A549 (cell line): Measurements from ENCODE around the gene SLC1A4. TPM values are rescaled to one million over a fixed set of nuclear protein-coding genes. Genes with fewer than 3 reads are reported as not detected.
A peak's percentile ranks its signal among the peaks of the same experiment; 100 is the strongest.

Experiments
- ATAC-seq, 2 experiments: fragments of 200-7000 bp in 1 of 2; fragments of >200 bp in 1 of 2; cut with Nextera tagmentation in 1 of 2; cut with Tn5 transposase in 1 of 2; 3 replicates each; pipeline versions ENCODE4 v1.8.0 to v1.9.1; 2018 to 2020; ENCODE audit warnings: mild to moderate bottlenecking in 1 of 2, moderate library complexity in 1 of 2
- CTCF ChIA-PET: fragments of 300-600 bp; sonication (Branson Sonifier 250); formaldehyde crosslinking; extraction: SDS; loops from one replicate; lab custom pipeline; 2021; ENCODE audit warnings: antibody characterized with exemption, inconsistent platforms; lab: Yijun Ruan, JAX
- POLR2A ChIA-PET: fragments of 350-600 bp; formaldehyde crosslinking; extraction: SDS; loops from one replicate; lab custom pipeline; 2021; ENCODE audit warnings: antibody characterized with exemption, inconsistent platforms; lab: Yijun Ruan, JAX
- DNase-seq, 2 experiments: peaks; one replicate each; pipeline versions ENCODE4 v3.0.0 to v3.0.0-alpha.2; 2011 to 2016; ENCODE audit warnings: low read depth in 1 of 2, low spot score in 1 of 2
- FAIRE-seq: peaks from 2 replicates; lab custom pipeline; 2011; peaks lifted over from hg19 to GRCh38; lab: Jason Lieb, UNC
- H3K27ac ChIP-seq, 2 experiments: fragments of >200 bp; sonication (Bioruptor Twin); formaldehyde crosslinking; 3 replicates each; pipeline ENCODE4 v1.5.1; 2016 to 2017
- H3K4me1 ChIP-seq: fragments of >200 bp; sonication (Bioruptor Twin); formaldehyde crosslinking; 3 replicates; pipeline ENCODE4 v1.6.1; 2016
- H3K4me2 ChIP-seq: fragments of >200 bp; sonication (Bioruptor Twin); formaldehyde crosslinking; 3 replicates; pipeline ENCODE4 v1.6.1; 2016
- H3K4me3 ChIP-seq: fragments of >200 bp; sonication (Bioruptor Twin); formaldehyde crosslinking; 3 replicates; pipeline ENCODE4 v1.5.1; 2016
- H3K9me3 ChIP-seq: fragments of >200 bp; sonication (Bioruptor Twin); formaldehyde crosslinking; 3 replicates; pipeline ENCODE4 v1.6.1; 2016
- CBX2 ChIP-seq: fragments of 200-600 bp; sonication (generic); IDR thresholded peaks from 2 replicates; pipeline ENCODE4 v1.6.1; 2016; ENCODE audit warnings: low read depth, mild to moderate bottlenecking, borderline replicate concordance
- CHD2 ChIP-seq: fragments of 150-350 bp; IDR thresholded peaks from 2 replicates; pipeline ENCODE4 v1.6.1; 2014; ENCODE audit warnings: low read length; ENCODE audit not compliant: partially characterized antibody
- EHF ChIP-seq: fragments of 250-450 bp; sonication (Bioruptor Pico); IDR thresholded peaks from 2 replicates; pipeline ENCODE4 v1.5.0; 2020; ENCODE audit warnings: mild to moderate bottlenecking
- EP300 ChIP-seq, 2 experiments: fragments of >200 bp; sonication (Bioruptor Twin); formaldehyde crosslinking; IDR thresholded peaks; 2 replicates in 1 of 2; 3 replicates in 1 of 2; pipeline ENCODE4 v1.6.1; 2016 to 2017
- ESRRA ChIP-seq: fragments of 150-350 bp; IDR thresholded peaks from 2 replicates; pipeline ENCODE4 v1.6.1; 2014; ENCODE audit warnings: mild to moderate bottlenecking, low read length, borderline replicate concordance
- HEYL ChIP-seq: fragments of 250-450 bp; sonication (Bioruptor Pico); IDR thresholded peaks from 2 replicates; pipeline ENCODE4 v1.8.0; 2021; ENCODE audit warnings: mild to moderate bottlenecking, moderate library complexity
- HOXA7 ChIP-seq: fragments of 250-450 bp; sonication (Bioruptor Pico); IDR thresholded peaks from 2 replicates; pipeline ENCODE4 v1.5.0; 2020; ENCODE audit warnings: mild to moderate bottlenecking, moderate library complexity
- JUNB ChIP-seq: fragments of >200 bp; sonication (Bioruptor Twin); formaldehyde crosslinking; IDR thresholded peaks from 2 replicates; pipeline ENCODE4 v1.6.1; 2016
- KDM5A ChIP-seq: fragments of 200-600 bp; sonication (generic); IDR thresholded peaks from 2 replicates; pipeline ENCODE4 v1.6.1; 2016; ENCODE audit warnings: antibody characterized with exemption, mild to moderate bottlenecking
- MAZ ChIP-seq: fragments of 150-350 bp; IDR thresholded peaks from 2 replicates; pipeline ENCODE4 v1.6.1; 2014; ENCODE audit warnings: antibody characterized with exemption, low read depth, low read length, borderline replicate concordance
- MYC ChIP-seq: IDR thresholded peaks from 2 replicates; pipeline ENCODE4 v1.6.1; 2012; ENCODE audit warnings: mild to moderate bottlenecking, inconsistent platforms, low read length, improper control_type of control experiment, borderline replicate concordance
- NFE2L2 ChIP-seq: fragments of 150-350 bp; conservative IDR thresholded peaks from 2 replicates; pipeline ENCODE4 v1.6.1; 2014; ENCODE audit warnings: low read length
- NPAS2 ChIP-seq: fragments of 250-450 bp; sonication (Bioruptor Pico); IDR thresholded peaks from 2 replicates; pipeline ENCODE4 v1.8.0; 2022; ENCODE audit warnings: mild to moderate bottlenecking, moderate library complexity, borderline replicate concordance
- NR3C1 ChIP-seq: fragments of >200 bp; sonication (Bioruptor Twin); formaldehyde crosslinking; IDR thresholded peaks from 3 replicates; pipeline ENCODE4 v1.6.1; 2017
- PHF8 ChIP-seq: fragments of 200-600 bp; sonication (generic); IDR thresholded peaks from 2 replicates; pipeline ENCODE4 v1.6.1; 2016; ENCODE audit warnings: low read depth, mild to moderate bottlenecking, antibody characterized with exemption, moderate library complexity, borderline replicate concordance
- POLR2AphosphoS2 ChIP-seq: conservative IDR thresholded peaks from 2 replicates; pipeline ENCODE4 v1.6.1; 2012; ENCODE audit warnings: low read length, improper control_type of control experiment, inconsistent platforms
- RARB ChIP-seq: fragments of 250-450 bp; sonication (Bioruptor Pico); IDR thresholded peaks from 2 replicates; pipeline ENCODE4 v1.8.0; 2021; ENCODE audit warnings: mild to moderate bottlenecking, moderate library complexity
- RCOR1 ChIP-seq: fragments of 150-350 bp; IDR thresholded peaks from 2 replicates; pipeline ENCODE4 v1.6.1; 2014; ENCODE audit warnings: antibody characterized with exemption, low read length, low read depth
- RNF2 ChIP-seq: fragments of 200-600 bp; sonication (generic); IDR thresholded peaks from 2 replicates; pipeline ENCODE4 v1.6.1; 2016; ENCODE audit warnings: low read depth, mild to moderate bottlenecking, antibody characterized with exemption, moderate library complexity, borderline replicate concordance
- SMC3 ChIP-seq: fragments of >200 bp; sonication (Bioruptor Twin); formaldehyde crosslinking; IDR thresholded peaks from 3 replicates; pipeline ENCODE4 v1.6.1; 2018; ENCODE audit warnings: inconsistent platforms
- TP53 ChIP-seq: fragments of 250-450 bp; sonication (Bioruptor Pico); IDR thresholded peaks from 2 replicates; pipeline ENCODE4 v1.5.0; 2021; ENCODE audit warnings: mild to moderate bottlenecking, moderate library complexity
- USF2 ChIP-seq: fragments of 450-650 bp; IDR thresholded peaks from 2 replicates; pipeline ENCODE4 v1.6.1; 2014; ENCODE audit warnings: antibody characterized with exemption
- ZC3H11A ChIP-seq: fragments of 450-650 bp; IDR thresholded peaks from 2 replicates; pipeline ENCODE4 v1.6.1; 2014; ENCODE audit warnings: antibody characterized with exemption, mild to moderate bottlenecking
- WGBS: methylation state at CpG from one replicate; pipeline ENCODE4 v1.1.6; 2017; ENCODE audit errors: missing lambda C conversion rate; 5-methylcytosine and 5-hydroxymethylcytosine counted together
- polyA plus RNA-seq, 4 experiments: library from polyadenylated mRNA; depleted of rRNA in 3 of 4; stranded (reverse); fragments of >200 nt; fragmentation: RNase III in 1 of 4; extraction: RNeasy Plus Mini Kit Qiagen cat#74134 plus additional on column Dnase treatment in 1 of 4; gene quantifications; 2 replicates in 3 of 4; 3 replicates in 1 of 4; pipeline ENCODE4 v1.2.3, GENCODE V29; 2011 to 2017
- TF ChIP-seq, protein P1 (sequence below): fragments of 250-450 bp; sonication (Bioruptor Pico); IDR thresholded peaks from 2 replicates; pipeline ENCODE4 v1.5.0; 2020; ENCODE audit warnings: low read depth, mild to moderate bottlenecking, moderate library complexity
- TF ChIP-seq, protein P2 (sequence below): fragments of 200-600 bp; sonication (generic); IDR thresholded peaks from 2 replicates; pipeline ENCODE4 v1.6.1; 2016; ENCODE audit warnings: antibody characterized with exemption, mild to moderate bottlenecking, moderate library complexity
- TF ChIP-seq, protein P3 (sequence below): fragments of >200 bp; sonication (Bioruptor Twin); formaldehyde crosslinking; IDR thresholded peaks from 2 replicates; pipeline ENCODE4 v1.6.1; 2016

Gene SLC1A4
- polyA plus RNA-seq, 2 of the 4 experiments (the other 2 are of a cell fraction): 9.1 to 26.4 TPM

DNA sequence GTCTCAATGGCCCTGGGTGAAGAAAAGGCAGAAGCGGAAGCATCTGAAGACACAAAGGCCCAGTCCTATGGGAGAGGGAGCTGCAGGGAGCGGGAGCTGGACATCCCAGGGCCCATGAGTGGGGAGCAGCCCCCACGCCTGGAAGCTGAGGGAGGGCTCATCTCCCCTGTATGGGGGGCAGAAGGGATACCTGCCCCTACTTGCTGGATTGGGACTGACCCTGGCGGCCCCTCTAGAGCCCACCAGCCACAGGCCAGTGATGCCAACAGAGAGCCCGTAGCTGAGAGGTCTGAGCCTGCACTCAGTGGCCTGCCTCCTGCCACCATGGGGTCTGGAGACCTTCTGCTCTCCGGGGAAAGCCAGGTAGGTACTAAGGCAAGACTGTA lies 80.2 kb downstream of the SLC1A4 start:
- FAIRE-seq (no peak), ATAC-seq (no peak), DNase-seq (no peak)
- ChIA-PET POLR2A (interaction anchor here (1.7 kb wide), 1 partner anchor 13 kb away, joined by 7 read pairs; the partner anchor contains the start of gene CEP68), CTCF (interaction anchor here (1.3 to 7.3 kb wide), 5 partner anchors 9 to 118 kb away, joined by 4 to 69 read pairs (median 7); partner anchors contain the start of genes CEP68 and RAB1A)
- Histone ChIP-seq H3K27ac (peak overlapping the region; percentile 56 to 58; a peak in 5 of 6 replicates), H3K9me3 (no peaks in the 10 kb centered on the region), H3K4me3 (no peak overlapping the region), H3K4me2 (no peak overlapping the region), H3K4me1 (peaks cover 45% of the 10 kb centered on the region)
- TF ChIP-seq RARB (CRISPR knock-in tag) (no peak), EP300 (IDR thresholded peaks at IDR 0.05) (no peak), NR3C1 (no peak), CHD2 (no peak), MYC (no peak), NPAS2 (CRISPR knock-in tag) (no peak), TP53 (no peak), ESRRA (no peak), ZC3H11A (no peak), CBX2 (no peak)
- TF ChIP-seq, protein P1, sequence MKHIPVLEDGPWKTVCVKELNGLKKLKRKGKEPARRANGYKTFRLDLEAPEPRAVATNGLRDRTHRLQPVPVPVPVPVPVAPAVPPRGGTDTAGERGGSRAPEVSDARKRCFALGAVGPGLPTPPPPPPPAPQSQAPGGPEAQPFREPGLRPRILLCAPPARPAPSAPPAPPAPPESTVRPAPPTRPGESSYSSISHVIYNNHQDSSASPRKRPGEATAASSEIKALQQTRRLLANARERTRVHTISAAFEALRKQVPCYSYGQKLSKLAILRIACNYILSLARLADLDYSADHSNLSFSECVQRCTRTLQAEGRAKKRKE (CRISPR knock-in tag): no peak
- WGBS: 92% methylated on average over 6 of the region's 6 CpGs

DNA sequence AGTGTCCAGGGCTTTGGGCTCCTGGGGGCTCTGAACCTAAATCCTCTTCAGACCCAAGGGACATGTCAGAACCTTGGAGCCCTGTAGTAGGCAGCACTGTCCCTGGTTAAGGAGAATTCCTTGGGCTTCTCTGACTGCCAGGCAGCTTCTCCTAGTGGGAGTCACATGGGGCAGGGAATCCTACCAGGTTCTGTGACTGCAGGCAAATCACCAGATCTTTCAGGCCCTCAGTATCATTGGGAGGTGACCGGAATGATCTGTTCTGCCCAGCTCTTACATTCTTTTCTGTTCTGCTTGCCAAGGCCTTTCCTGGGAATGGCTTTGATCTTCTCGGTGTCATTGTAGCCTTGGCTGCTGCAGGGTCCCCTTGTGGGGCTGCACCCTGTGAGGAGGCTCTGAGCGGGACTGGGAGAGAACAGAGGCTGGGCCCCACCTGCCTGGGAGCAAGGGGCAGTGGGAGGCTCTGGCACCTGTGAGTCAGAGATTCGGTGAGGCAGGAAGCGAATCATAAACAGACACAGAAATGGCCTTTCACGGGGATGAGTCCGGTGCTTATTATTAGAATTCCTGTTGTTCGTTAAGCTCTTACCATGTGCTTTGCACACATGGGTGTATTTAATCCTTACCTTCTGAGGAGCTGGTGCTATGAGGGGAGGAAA lies 81.1 kb downstream of the SLC1A4 start:
- peak in 1 of 2 experiments; percentile 50 for DNase-seq
- TF ChIP-seq USF2 (0 out of 2 replicates have a peak, but pooled peaks have one; percentile 14), NFE2L2 (no peak), MAZ (no peak), POLR2AphosphoS2 (no peak), TP53 (no peak), RNF2 (no peak), RCOR1 (no peak)
- no peak for FAIRE-seq
- H3K4me2 ChIP-seq: peak overlapping the region; percentile 20
- H3K4me3 ChIP-seq: no peak overlapping the region
- ChIA-PET CTCF (interaction anchor here (0.7 to 7.3 kb wide), 11 partner anchors 10 to 117 kb away, joined by 3 to 69 read pairs (median 4); partner anchors contain the start of genes CEP68 and RAB1A), POLR2A (interaction anchor here (1.7 to 1.8 kb wide), 2 partner anchors 14 to 157 kb away, joined by 6 to 7 read pairs; partner anchors contain the start of genes ACTR2 and CEP68)
- H3K4me1 ChIP-seq: peaks cover 36% of the 10 kb centered on the region
- ATAC-seq: peak; percentile 44 to 62
- H3K27ac ChIP-seq: peak overlapping the region; percentile 3 to 58; a peak in 4 of 6 replicates
- 55% methylated on average over 8 of the region's 8 CpGs for WGBS
- H3K9me3 ChIP-seq: no peaks in the 10 kb centered on the region

DNA sequence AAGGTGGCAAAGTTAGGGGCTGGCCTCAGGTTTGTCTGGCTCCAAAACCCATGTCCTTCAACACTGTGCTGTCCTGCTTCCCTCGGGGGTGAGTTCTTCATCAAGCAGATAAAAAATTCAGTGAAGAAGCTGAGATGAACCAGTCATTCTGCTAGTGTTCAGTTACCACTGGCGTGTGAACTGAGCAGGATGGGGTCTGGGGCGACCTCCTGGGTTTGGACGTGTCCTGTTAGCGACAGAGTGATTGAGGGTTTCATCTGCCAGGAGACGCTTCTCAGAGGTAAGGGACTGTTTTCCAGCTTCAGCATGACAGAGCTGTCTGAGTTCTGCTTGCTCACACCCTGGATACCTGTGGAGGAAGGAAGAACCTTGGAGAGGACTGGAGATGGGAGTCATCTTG lies 81.7 kb downstream of the SLC1A4 start:
- peak; percentile 1; a peak in 1 of 6 replicates for ATAC-seq
- H3K4me2 ChIP-seq: peak overlapping the region; percentile 20
- FAIRE-seq: no peak
- H3K27ac ChIP-seq: peak overlapping the region; percentile 3 to 58; a peak in 3 of 6 replicates
- ChIA-PET POLR2A (interaction anchor here (0.7 to 2.5 kb wide), 4 partner anchors 14 to 157 kb away, joined by 3 to 13 read pairs (median 6); partner anchors contain the start of genes ACTR2, CEP68 and RAB1A), CTCF (interaction anchor here (0.6 to 7.3 kb wide), 14 partner anchors 7 to 116 kb away, joined by 3 to 69 read pairs (median 4); partner anchors contain the start of gene CEP68)
- H3K4me1 ChIP-seq: peaks cover 31% of the 10 kb centered on the region
- no peak for DNase-seq
- no peak overlapping the region for H3K4me3 ChIP-seq
- WGBS: 89% methylated on average over 6 of the region's 6 CpGs
- no peaks in the 10 kb centered on the region for H3K9me3 ChIP-seq
- TF ChIP-seq HEYL (CRISPR knock-in tag) (no peak), TP53 (no peak), HOXA7 (CRISPR knock-in tag) (no peak), EHF (CRISPR knock-in tag) (no peak), KDM5A (no peak), PHF8 (no peak), SMC3 (no peak), CBX2 (no peak), JUNB (no peak), USF2 (no peak)
- TF ChIP-seq, protein P2, sequence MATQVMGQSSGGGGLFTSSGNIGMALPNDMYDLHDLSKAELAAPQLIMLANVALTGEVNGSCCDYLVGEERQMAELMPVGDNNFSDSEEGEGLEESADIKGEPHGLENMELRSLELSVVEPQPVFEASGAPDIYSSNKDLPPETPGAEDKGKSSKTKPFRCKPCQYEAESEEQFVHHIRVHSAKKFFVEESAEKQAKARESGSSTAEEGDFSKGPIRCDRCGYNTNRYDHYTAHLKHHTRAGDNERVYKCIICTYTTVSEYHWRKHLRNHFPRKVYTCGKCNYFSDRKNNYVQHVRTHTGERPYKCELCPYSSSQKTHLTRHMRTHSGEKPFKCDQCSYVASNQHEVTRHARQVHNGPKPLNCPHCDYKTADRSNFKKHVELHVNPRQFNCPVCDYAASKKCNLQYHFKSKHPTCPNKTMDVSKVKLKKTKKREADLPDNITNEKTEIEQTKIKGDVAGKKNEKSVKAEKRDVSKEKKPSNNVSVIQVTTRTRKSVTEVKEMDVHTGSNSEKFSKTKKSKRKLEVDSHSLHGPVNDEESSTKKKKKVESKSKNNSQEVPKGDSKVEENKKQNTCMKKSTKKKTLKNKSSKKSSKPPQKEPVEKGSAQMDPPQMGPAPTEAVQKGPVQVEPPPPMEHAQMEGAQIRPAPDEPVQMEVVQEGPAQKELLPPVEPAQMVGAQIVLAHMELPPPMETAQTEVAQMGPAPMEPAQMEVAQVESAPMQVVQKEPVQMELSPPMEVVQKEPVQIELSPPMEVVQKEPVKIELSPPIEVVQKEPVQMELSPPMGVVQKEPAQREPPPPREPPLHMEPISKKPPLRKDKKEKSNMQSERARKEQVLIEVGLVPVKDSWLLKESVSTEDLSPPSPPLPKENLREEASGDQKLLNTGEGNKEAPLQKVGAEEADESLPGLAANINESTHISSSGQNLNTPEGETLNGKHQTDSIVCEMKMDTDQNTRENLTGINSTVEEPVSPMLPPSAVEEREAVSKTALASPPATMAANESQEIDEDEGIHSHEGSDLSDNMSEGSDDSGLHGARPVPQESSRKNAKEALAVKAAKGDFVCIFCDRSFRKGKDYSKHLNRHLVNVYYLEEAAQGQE: no peak
- TF ChIP-seq, protein P3, sequence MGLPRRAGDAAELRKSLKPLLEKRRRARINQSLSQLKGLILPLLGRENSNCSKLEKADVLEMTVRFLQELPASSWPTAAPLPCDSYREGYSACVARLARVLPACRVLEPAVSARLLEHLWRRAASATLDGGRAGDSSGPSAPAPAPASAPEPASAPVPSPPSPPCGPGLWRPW: no peak
